AG04449 (cell line): Measurements from ENCODE around the gene GJC3.
A peak's percentile ranks its signal among the peaks of the same experiment; 100 is the strongest.

ENCODE experiments used
- CTCF ChIA-PET: fragments of 350-600 bp; formaldehyde crosslinking; extraction: SDS; loops from one replicate; lab custom pipeline; 2021; ENCODE audit warnings: antibody characterized with exemption; lab: Yijun Ruan, JAX
- POLR2A ChIA-PET: fragments of 400-600, 350-600 bp; formaldehyde crosslinking; extraction: SDS; loops from one replicate; lab custom pipeline; 2020; ENCODE audit warnings: antibody characterized with exemption, inconsistent platforms; lab: Yijun Ruan, JAX
- DNase-seq: peaks from one replicate; pipeline ENCODE4 v3.0.0-alpha.2; 2010; ENCODE audit warnings: low read depth, low spot score
- H3K4me3 ChIP-seq: 2 replicates; pipeline ENCODE4 v1.5.1; 2011; ENCODE audit warnings: low read depth, mild to moderate bottlenecking, control low read depth, low read length
- CTCF ChIP-seq: IDR thresholded peaks from one replicate; pipeline ENCODE4 v1.5.1; 2011; ENCODE audit warnings: mild to moderate bottlenecking, moderate library complexity, low read length, control low read depth, inconsistent platforms; ENCODE audit not compliant: insufficient read depth; ENCODE audit errors: missing control alignments

The GJC3 gene

GRCh38 chr7:99920149-99920548 lies 9.3 kb downstream of the GJC3 start:
- POLR2A ChIA-PET: interaction anchor here (0.9 kb wide), 1 partner anchor 9 kb away, joined by 4 read pairs; the partner anchor contains the start of gene GJC3
- CTCF ChIA-PET: interaction anchor here (0.7 to 13.7 kb wide), 4 partner anchors 12 to 70 kb away, joined by 3 to 190 read pairs (median 4); no protein-coding TSS in a partner anchor
- peak overlapping the region; percentile 87 for H3K4me3 ChIP-seq
- no peak for DNase-seq
- TF ChIP-seq CTCF: no peak

GRCh38 chr7:99919814-99920112 lies 9.7 kb downstream of the GJC3 start:
- POLR2A ChIA-PET: interaction anchor here (0.6 to 1.5 kb wide), 5 partner anchors 9 to 415 kb away, joined by 3 to 5 read pairs (median 4); partner anchors contain the start of genes GJC3 and ZKSCAN5
- H3K4me3 ChIP-seq: peak overlapping the region; percentile 87
- CTCF ChIA-PET: interaction anchor here (0.7 to 13.7 kb wide), 5 partner anchors 10 to 70 kb away, joined by 3 to 190 read pairs (median 4); partner anchors contain the start of gene GJC3
- no peak for TF ChIP-seq CTCF
- no peak for DNase-seq

- POLR2A ChIA-PET: interaction anchor here (0.6 to 1.5 kb wide), 5 partner anchors 10 to 414 kb away, joined by 3 to 5 read pairs (median 4); partner anchors contain the start of genes GJC3 and ZKSCAN5
- H3K4me3 ChIP-seq: peak within 1 kb of the TSS; percentile 87
- CTCF ChIA-PET: interaction anchor here (0.7 to 13.7 kb wide), 11 partner anchors 11 to 214 kb away, joined by 3 to 190 read pairs (median 5); partner anchors contain the start of genes GJC3 and ZSCAN21
- TF ChIP-seq CTCF: no peak
- peak; percentile 60 for DNase-seq
Observed at GRCh38 chr7:99918959-99919813, 10.2 kb downstream of the GJC3 start, which contains the start of gene TRIM4. Gene TRIM4 (minus strand): TSS chr7:99919530. CDS start chr7:99919401, 129 bp downstream.

GRCh38 chr7:99910976-99911375 lies 18.4 kb downstream of the GJC3 start:
- no peak for DNase-seq
- POLR2A ChIA-PET: no interaction called here
- TF ChIP-seq CTCF: no peak
- H3K4me3 ChIP-seq: no peak overlapping the region
- CTCF ChIA-PET: interaction anchor here (2.3 to 13.7 kb wide), 2 partner anchors 13 to 79 kb away, joined by 9 to 190 read pairs; no protein-coding TSS in a partner anchor

- CTCF ChIA-PET: interaction anchor here (2.0 kb wide), 1 partner anchor 12 kb away, joined by 4 read pairs; no protein-coding TSS in a partner anchor
- TF ChIP-seq CTCF: no peak
- POLR2A ChIA-PET: no interaction called here
- DNase-seq: no peak
- no peak overlapping the region for H3K4me3 ChIP-seq
Observed at GRCh38 chr7:99901581-99901980, 27.8 kb downstream of the GJC3 start.
